ENCODE results near the gene LYZL1.
A peak's percentile ranks its signal among the peaks of the same experiment; 100 is the strongest.
"Not testable (repeated sequence)": the region's sequence is repeated elsewhere in the genome, so short reads cannot be mapped to it uniquely, and the experiment has no call there.

The LYZL1 gene

GRCh38 chr10:29332061-29332760, 43.3 kb downstream of the LYZL1 start:
- no peak for DNase-seq (ENCODE audit: low spot score)

DNA sequence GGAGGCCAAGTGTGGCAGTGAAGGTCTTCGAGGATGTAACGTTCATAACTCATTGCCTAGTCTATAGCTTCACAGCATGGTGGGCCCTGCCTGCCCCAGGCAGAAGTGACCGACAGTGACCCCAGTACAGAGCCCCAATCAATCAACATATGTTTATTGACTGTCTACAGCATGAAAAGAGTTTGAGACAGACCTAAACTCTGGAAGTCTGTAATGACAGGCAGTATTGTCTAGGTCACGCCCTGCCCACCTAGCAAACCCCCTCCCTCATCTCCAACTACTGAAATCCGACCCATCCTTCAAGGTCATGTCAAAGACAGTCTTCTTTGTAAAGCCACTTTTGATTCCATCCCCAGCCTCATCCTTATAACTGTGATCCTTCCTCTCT, 43.9 kb downstream of the LYZL1 start:
- DNase-seq (ENCODE audit: low spot score) = no peak

DNA sequence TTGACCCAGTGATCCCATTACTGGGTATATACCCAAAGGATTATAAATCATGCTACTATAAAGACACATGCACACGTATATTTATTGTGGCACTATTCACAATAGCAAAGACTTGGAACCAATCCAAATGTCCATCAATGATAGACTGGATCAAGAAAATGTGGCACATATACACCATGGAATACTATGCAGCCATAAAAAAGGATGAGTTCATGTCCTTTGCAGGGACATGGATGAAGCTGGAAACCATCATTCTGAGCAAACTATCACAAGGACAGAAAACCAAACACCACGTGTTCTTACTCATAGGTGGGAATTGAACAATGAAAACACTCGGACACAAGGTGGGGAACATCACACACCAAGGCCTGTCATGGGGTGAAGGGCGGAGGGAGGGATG, 48.7 kb downstream of the LYZL1 start:
- not testable (repeated sequence) for DNase-seq (ENCODE audit: low spot score)

DNA sequence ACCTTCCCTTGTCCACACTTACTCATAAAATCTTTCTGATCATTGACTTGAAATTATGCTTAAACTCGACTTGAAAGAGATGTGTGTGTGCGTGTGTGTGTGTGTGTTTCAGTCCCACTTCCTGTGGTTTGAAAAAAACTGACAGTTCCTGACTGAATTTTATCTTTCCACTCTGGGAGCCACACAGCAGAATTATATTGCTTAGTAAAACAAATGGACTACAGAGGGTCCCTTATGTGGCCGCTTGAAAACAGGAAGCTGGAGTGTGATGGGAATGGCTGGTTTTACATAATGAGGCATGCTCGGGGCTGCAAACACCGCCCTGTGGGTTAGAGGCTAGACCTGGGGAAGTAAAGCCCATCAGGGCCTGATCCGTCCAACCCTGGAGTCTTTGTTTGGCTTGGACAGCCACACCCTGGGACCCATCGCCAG, 54.8 kb downstream of the LYZL1 start:
- peak; percentile 56 for DNase-seq (ENCODE audit: low spot score)

GRCh38 chr10:29344073-29344820, 55.4 kb downstream of the LYZL1 start:
- DNase-seq (ENCODE audit: low spot score) = peak; percentile 93

- peak; percentile 85 for DNase-seq (ENCODE audit: low spot score)
Measured at GRCh38 chr10:29345144-29345909, 56.5 kb downstream of the LYZL1 start.

- DNase-seq (ENCODE audit: low spot score) = peak; percentile 82
Measured at GRCh38 chr10:29345910-29346209, 57.0 kb downstream of the LYZL1 start.

GRCh38 chr10:29346296-29347001, 57.6 kb downstream of the LYZL1 start:
- peak; percentile 55 for DNase-seq (ENCODE audit: low spot score)

DNA sequence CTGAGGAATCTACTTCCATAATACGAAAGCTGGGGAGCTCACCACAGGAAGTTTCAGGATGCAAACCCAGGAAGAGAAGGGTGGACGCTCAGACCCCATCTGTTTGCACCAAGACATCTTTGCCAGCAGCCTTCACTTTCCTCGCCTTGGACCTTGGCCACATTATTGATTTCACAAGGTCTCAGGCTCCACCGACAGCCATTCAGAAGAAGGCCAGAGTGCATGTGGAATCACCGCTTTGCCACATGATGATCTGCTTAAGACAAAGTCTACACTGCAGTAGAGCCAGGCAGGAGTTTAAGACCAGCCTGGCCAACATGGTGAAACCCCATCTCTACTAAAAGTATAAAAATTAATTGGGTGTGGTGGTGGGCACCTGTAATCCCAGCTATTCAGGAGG, 60.0 kb downstream of the LYZL1 start:
- DNase-seq (ENCODE audit: low spot score) = no peak

DNA sequence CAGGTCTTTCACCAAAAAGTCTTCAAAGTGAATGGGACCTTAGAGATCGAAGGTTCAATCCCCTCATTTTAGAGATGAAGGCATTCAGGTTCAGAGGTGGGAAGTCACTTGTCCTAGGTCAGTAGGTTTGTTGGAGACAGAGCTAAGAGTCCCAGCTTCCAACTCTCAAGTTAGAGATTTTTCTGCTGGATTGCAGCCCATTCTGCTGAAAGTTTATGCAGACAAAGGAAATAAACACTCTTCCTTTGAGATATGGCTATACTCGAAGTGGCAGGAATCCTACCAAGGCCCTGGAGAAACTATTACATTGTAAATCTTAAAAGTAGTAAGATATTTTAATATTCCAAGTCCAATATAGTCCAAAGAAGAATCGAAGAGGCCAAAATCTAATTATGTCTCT, 64.4 kb downstream of the LYZL1 start:
- no peak for DNase-seq (ENCODE audit: low spot score)

GRCh38 chr10:29353887-29354561, 65.2 kb downstream of the LYZL1 start:
- DNase-seq (ENCODE audit: low spot score) = peak; percentile 72

DNA sequence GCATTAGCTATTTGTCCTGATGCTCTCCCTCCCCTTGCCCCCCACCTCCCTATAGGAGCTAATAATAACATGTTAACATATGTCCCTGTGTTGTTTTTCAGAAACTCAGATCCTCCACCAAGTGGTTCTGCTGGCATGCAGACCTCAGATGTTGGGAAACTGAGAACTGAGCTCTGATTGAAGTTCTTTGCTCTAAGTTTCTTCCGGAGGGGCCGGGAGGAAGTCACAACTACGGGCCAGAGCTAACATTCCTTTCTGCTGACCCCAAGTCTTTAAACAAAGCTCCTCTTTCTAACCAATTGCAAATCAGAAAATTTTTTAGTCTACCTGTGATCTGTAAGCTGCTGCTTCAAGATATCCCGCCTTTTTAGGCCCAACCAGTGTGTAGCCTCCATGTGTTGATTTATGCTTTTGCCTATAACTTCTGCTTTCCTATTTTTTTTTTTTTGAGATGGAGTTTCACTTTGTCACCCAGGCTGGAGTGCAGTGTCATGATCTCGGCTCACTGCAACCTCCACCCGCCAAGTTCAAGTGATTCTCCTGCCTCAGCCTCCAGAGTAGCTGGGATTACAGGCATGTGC, 66.6 kb downstream of the LYZL1 start:
- peak; percentile 64 for DNase-seq (ENCODE audit: low spot score)

- DNase-seq (ENCODE audit: low spot score) = peak; percentile 86
Measured at GRCh38 chr10:29356931-29357330, 68.1 kb downstream of the LYZL1 start.

DNA sequence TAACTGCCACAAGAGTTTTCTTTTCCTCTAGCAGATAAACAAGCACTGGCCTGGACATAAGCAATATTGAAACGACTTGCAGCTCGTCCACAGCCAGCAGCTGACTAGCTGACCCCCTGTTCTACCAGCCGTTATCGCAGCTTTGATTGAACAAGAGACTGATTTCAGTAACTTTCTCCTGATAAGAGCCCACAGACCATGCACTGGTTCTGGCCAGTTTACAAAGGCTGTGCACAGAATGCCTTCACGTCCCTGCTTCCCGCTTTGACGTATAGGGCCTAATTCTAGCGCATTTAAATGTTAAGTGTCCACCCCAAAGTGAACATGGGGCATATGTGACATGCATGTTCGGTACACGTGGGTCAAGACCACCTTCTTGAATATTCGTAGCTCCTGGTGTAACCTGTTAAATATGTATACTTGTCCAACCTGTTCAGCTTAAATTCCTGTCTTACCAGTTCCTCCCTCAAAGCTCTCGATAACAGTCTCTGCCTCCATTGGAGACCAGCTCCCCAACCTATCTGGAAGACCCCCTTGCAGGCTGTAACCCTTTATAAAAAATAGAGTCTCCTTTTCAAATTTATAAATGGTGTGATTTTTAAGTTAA, 69.2 kb downstream of the LYZL1 start:
- DNase-seq (ENCODE audit: low spot score) = no peak

DNA sequence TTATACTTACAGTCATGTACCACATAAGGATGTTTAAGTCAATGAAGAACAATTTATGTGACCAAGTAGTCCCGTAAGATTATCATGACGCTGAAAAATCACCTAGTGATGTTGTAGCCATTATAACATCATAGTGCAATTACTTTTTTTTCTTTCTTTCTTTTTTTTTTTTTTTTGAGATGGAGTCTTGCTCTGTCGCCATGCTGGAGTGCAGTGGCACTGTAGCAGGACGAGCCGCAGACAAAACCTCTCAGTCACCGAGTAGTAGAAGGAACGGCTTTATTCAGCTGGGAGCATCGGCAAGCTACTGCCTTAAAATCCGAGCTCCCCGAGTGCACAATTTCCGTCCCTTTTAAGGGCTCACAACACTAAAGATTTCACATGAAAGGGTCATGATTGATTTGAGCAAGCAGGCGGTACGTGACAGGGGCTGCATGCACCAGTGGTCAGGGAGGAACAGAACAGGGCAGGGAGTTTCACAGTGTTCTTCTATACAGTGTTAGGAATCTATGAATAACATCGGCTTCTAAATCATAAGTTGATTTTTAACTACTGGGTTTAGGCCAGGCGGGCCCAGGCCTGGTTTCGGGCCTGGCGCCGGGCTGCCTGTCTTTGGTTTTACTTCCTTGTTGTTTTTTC, 71.5 kb downstream of the LYZL1 start:
- not testable (repeated sequence) for DNase-seq (ENCODE audit: low spot score)

All from cerebellar cortex (tissue), 1 donor.